Measurements from ENCODE around the gene LCOR.
"Not testable (repeated sequence)": the region's sequence is repeated elsewhere in the genome, so short reads cannot be mapped to it uniquely, and the experiment has no call there.

LCOR gene

GRCh38 chr10:96935810-96936209 is 103.7 kb downstream of the LCOR start:
- no peak for DNase-seq (ENCODE audit: low read depth in 3 of 3)

DNA sequence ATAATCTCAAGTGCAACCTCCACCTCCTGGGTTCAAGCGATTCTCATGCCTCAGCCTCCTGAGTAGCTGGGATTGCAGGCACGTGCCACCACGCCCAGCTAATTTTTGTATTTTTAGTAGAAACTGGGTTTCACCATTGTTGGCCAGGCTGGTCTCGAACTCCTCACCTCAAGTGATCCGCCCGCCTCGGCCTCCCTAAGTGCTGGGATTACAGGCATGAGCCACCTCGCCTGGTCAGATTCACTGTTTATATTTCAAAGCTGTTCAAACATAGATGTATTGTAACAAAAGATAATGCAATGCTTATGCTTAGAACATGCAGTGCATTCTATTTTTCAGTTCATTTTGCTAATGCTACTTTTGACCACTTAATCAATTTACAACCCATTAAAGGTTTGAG is 111.1 kb downstream of the LCOR start:
- DNase-seq (ENCODE audit: low read depth in 3 of 3): not testable (repeated sequence)

GRCh38 chr10:96947036-96947435 is 114.9 kb downstream of the LCOR start:
- DNase-seq (ENCODE audit: low read depth in 3 of 3): no peak

- DNase-seq (ENCODE audit: low read depth in 3 of 3): no peak
These were observed 117.1 kb downstream of the LCOR start for GRCh38 chr10:96949039-96949683.

GRCh38 chr10:96951954-96952353 is 119.9 kb downstream of the LCOR start:
- DNase-seq (ENCODE audit: low read depth in 3 of 3): no peak

DNA sequence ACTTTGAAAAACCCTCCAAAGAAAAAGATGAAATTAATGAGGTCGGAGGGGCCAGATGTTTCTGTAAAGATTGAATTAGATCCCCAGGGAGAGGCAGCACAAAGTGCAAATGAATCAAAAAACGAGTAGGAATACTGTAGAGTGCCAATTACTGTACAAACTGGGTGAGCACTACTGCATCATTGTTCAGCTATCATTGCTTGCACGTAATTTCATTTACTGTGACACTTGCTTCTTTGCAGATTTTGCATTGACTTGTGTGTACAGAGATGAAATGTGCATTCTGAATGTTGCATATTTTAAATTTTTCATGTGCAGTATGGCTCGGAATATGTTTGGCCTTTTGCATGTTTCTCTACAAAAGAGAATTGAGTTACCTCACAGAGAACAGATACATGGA is 123.7 kb downstream of the LCOR start:
- no peak for DNase-seq (ENCODE audit: low read depth in 3 of 3)

- DNase-seq (ENCODE audit: low read depth in 3 of 3): no peak
These were observed 126.0 kb downstream of the LCOR start for GRCh38 chr10:96958071-96958470.

GRCh38 chr10:96959733-96960132 is 127.6 kb downstream of the LCOR start:
- no peak for DNase-seq (ENCODE audit: low read depth in 3 of 3)

DNA sequence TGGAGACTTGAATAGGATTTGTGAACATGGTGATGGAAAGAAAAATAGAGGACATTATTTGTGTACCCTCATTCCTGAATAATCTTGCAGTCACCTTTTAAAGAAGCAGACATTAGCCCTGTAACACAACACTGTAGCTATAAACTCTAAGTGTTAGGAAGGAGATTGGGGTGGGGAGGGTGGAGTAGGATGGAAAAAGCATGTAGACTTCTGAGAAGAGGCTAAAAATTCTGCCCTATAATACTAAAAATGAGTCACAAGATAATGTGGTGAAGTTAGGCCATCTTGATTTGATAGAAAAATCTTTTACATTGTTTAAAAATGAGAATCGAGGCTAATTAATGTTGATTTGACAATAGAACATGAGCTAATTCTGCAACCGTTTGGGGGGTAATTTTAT is 128.8 kb downstream of the LCOR start:
- no peak for DNase-seq (ENCODE audit: low read depth in 3 of 3)

DNA sequence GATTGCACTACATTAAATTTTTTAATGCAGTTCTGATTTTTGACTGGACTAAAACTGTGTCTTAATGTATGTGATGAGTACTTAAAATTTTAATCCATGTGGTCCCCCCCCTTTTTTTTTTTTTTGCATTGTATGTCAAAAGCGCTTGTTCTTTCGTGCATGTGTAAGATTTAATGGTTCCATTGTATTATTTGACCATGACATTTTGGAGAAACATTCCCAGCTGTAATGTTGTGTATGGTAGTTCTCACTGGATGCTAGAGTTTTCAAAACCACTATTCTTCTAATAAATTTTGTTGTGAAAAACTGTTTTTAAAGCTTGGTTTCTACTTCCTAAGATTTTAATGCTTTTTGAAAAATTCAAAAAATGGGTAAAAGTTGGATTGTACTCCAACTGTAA is 132.0 kb downstream of the LCOR start:
- no peak for DNase-seq (ENCODE audit: low read depth in 3 of 3)

DNA sequence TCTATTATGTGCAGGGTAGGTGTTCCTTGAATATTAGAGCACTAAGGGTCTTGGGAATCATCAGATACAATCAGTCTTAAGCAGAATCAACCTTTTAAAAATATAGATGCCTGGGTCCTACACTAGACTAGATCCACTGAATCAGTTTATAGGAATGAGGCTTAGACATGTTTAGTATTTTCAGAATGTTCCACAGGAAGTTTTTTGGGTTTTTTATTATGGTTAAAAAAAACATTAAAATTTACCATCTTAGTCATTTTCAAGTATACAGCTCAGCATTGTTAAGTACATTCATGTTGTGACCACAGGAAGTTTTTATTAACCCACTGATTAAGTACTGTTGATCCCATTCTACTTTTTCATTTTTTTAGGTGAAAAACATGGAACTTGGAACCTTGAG is 135.7 kb downstream of the LCOR start:
- no peak for DNase-seq (ENCODE audit: low read depth in 3 of 3)

GRCh38 chr10:96968682-96969423 is 136.8 kb downstream of the LCOR start:
- no peak for DNase-seq (ENCODE audit: low read depth in 3 of 3)

DNA sequence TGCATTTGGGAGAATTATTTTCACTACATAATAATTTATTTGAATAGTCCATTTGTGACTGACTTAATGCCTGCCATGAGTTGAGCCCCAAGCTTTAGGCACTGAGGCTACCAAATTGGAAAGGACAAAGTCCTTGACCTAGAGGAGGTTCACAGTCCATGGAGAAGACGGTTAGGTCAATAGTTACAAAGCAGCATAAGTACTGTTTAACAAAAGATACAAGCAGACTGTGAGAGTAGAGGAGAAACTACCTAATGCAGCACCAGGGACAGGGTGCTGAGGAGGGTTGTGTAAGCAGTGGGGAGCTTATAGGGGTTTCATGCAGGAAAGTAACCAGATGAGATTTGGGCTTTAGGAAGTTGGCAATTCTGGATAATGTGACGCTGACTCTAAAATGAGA is 139.2 kb downstream of the LCOR start:
- no peak for DNase-seq (ENCODE audit: low read depth in 3 of 3)

DNA sequence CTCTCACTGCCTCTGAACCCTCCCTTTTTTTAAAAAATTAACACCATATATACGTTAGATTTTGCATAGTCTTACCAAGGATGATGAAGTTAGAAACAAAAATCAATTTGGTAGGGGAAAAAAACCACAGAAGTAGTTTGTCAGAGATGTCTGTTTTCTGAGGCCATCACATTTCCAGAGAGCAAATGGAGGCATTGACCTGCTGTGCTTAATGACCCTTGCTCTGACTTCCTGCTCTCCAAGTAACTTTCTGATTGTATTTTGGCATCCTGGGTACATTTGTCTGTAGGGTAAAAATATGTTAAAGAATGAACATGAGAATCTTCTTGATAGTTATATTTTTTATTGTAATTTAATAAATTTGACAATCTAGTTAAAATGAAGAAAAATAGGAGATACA is 140.2 kb downstream of the LCOR start:
- DNase-seq (ENCODE audit: low read depth in 3 of 3): no peak

- DNase-seq (ENCODE audit: low read depth in 3 of 3): no peak
These were observed 142.0 kb downstream of the LCOR start for GRCh38 chr10:96973809-96974747.

- DNase-seq (ENCODE audit: low read depth in 3 of 3): no peak
These were observed 143.0 kb downstream of the LCOR start for GRCh38 chr10:96975136-96975535.

GRCh38 chr10:96978621-96979154 is 146.6 kb downstream of the LCOR start:
- no peak for DNase-seq (ENCODE audit: low read depth in 3 of 3)

GRCh38 chr10:96982149-96982930 is 150.2 kb downstream of the LCOR start:
- no peak for DNase-seq (ENCODE audit: low read depth in 3 of 3)

DNA sequence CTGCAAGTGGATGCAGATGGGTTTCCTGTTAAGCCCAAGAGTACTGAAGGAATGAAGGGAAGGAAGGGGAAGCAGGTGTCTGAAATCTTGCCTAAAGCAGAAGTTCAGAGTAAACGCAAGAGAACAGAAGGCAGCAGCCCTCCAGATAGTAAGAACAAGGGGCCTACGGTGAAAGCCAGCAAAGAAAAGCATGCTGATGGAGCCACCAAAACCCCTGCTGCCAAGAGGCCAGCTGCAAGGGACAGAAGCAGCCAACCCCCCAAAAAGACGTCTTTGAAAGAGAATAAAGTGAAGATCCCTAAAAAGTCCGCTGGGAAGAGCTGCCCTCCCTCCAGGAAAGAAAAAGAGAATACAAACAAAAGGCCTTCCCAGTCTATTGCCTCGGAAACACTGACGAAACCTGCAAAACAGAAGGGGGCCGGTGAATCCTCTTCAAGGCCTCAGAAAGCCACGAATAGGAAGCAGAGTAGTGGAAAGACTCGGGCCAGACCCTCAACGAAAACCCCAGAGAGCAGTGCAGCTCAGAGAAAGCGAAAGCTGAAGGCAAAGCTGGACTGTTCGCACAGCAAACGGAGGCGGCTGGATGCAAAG is 152.5 kb downstream of the LCOR start:
- no peak for DNase-seq (ENCODE audit: low read depth in 3 of 3)

- no peak for DNase-seq (ENCODE audit: low read depth in 3 of 3)
These were observed 154.2 kb downstream of the LCOR start for GRCh38 chr10:96986200-96986856.

All from stimulated activated CD4-positive, alpha-beta T cell treated with anti-CD3 and anti-CD28 coated beads, TNF-alpha, amount 100 ng/mL, for 24 hours (primary cell).